H9 (cell line): ENCODE measurements around the gene NXPH1. TPM values are rescaled to one million over a fixed set of nuclear protein-coding genes. Genes with fewer than 3 reads are reported as not detected.

Experiments
- DNase-seq: peaks from one replicate; pipeline ENCODE4 v3.0.0-alpha.2; 2017
- H2AFZ ChIP-seq: one replicate; pipeline ENCODE4 v1.6.1; 2013; ENCODE audit warnings: mild to moderate bottlenecking, low read length, control low read depth, moderate library complexity
- H2AK5ac ChIP-seq: 2 replicates; pipeline ENCODE4 v1.6.1; 2013; ENCODE audit warnings: low read length, control low read depth, mixed read lengths; ENCODE audit not compliant: insufficient read length
- H2BK120ac ChIP-seq: one replicate; pipeline ENCODE4 v1.6.1; 2013; ENCODE audit warnings: low read depth, mild to moderate bottlenecking, low read length, control low read depth, inconsistent platforms; ENCODE audit not compliant: poor library complexity, severe bottlenecking
- H2BK12ac ChIP-seq: 2 replicates; pipeline ENCODE4 v1.6.1; 2013; ENCODE audit warnings: low read length, control low read depth, mixed read lengths, low read depth; ENCODE audit not compliant: insufficient read length
- H2BK15ac ChIP-seq: 2 replicates; pipeline ENCODE4 v1.6.1; 2013; ENCODE audit warnings: low read depth, low read length, control low read depth
- H2BK20ac ChIP-seq: one replicate; pipeline ENCODE4 v1.6.1; 2013; ENCODE audit warnings: low read depth, mild to moderate bottlenecking, low read length, control low read depth, inconsistent platforms; ENCODE audit not compliant: poor library complexity, severe bottlenecking
- H2BK5ac ChIP-seq: 2 replicates; pipeline ENCODE4 v1.6.1; 2013; ENCODE audit warnings: low read length, control low read depth, mixed read lengths; ENCODE audit not compliant: insufficient read length
- H3K14ac ChIP-seq: 2 replicates; pipeline ENCODE4 v1.6.1; 2013; ENCODE audit warnings: low read length, control low read depth; ENCODE audit not compliant: insufficient read depth
- H3K18ac ChIP-seq: 2 replicates; pipeline ENCODE4 v1.6.1; 2013; ENCODE audit warnings: low read depth, mild to moderate bottlenecking, mixed read lengths, low read length, control low read depth; ENCODE audit not compliant: insufficient read length
- H3K23ac ChIP-seq: 2 replicates; pipeline ENCODE4 v1.6.1; 2013; ENCODE audit warnings: low read length, control low read depth, mixed read lengths, low read depth; ENCODE audit not compliant: insufficient read length
- H3K23me2 ChIP-seq: 2 replicates; pipeline ENCODE4 v1.6.1; 2013; ENCODE audit warnings: low read depth, mild to moderate bottlenecking, mixed read lengths, low read length, control low read depth; ENCODE audit not compliant: insufficient read length, poor library complexity, severe bottlenecking
- H3K27ac ChIP-seq: 2 replicates; pipeline ENCODE4 v1.5.1; 2013; ENCODE audit warnings: low read length, control low read depth, mixed read lengths, low read depth; ENCODE audit not compliant: insufficient read length
- H3K27me3 ChIP-seq: 2 replicates; pipeline ENCODE4 v1.6.1; 2013; ENCODE audit warnings: low read length, control low read depth, inconsistent platforms; ENCODE audit not compliant: insufficient read depth
- H3K4ac ChIP-seq: 2 replicates; pipeline ENCODE4 v1.6.1; 2013; ENCODE audit warnings: low read depth, mild to moderate bottlenecking, control low read depth, inconsistent platforms, low read length, moderate library complexity
- H3K4me1 ChIP-seq: 2 replicates; pipeline ENCODE4 v1.6.1; 2013; ENCODE audit warnings: low read length, control low read depth, inconsistent platforms; ENCODE audit not compliant: insufficient read depth
- H3K4me2 ChIP-seq: 2 replicates; pipeline ENCODE4 v1.6.1; 2013; ENCODE audit warnings: low read length, control low read depth, mixed read lengths; ENCODE audit not compliant: insufficient read length, insufficient read depth
- H3K56ac ChIP-seq: 2 replicates; pipeline ENCODE4 v1.6.1; 2013; ENCODE audit warnings: low read depth, mild to moderate bottlenecking, mixed read lengths, low read length, control low read depth; ENCODE audit not compliant: insufficient read length
- H3K79me1 ChIP-seq: 2 replicates; pipeline ENCODE4 v1.6.1; 2013; ENCODE audit warnings: low read depth, mild to moderate bottlenecking, moderate library complexity, low read length, control low read depth, inconsistent platforms; ENCODE audit not compliant: insufficient read depth, poor library complexity, severe bottlenecking
- H3K79me2 ChIP-seq: 2 replicates; pipeline ENCODE4 v1.6.1; 2013; ENCODE audit warnings: low read length, control low read depth, inconsistent platforms; ENCODE audit not compliant: insufficient read depth
- H3K9ac ChIP-seq: 2 replicates; pipeline ENCODE4 v1.6.1; 2013; ENCODE audit warnings: low read length, control low read depth, mixed read lengths; ENCODE audit not compliant: insufficient read length; ENCODE audit errors: extremely low read depth
- H3K9me3 ChIP-seq: one replicate; pipeline ENCODE4 v1.6.1; 2013; ENCODE audit warnings: low read depth, low read length, inconsistent platforms; ENCODE audit not compliant: control insufficient read depth
- H3T11ph ChIP-seq: one replicate; pipeline ENCODE4 v1.6.1; 2013; ENCODE audit warnings: mild to moderate bottlenecking, low read length, control low read depth, inconsistent platforms
- H4K20me1 ChIP-seq: one replicate; pipeline ENCODE4 v1.6.1; 2013; ENCODE audit not compliant: control insufficient read depth, insufficient read length, insufficient read depth
- H4K5ac ChIP-seq: 2 replicates; pipeline ENCODE4 v1.6.1; 2013; ENCODE audit warnings: low read depth, mild to moderate bottlenecking, mixed read lengths, low read length, control low read depth; ENCODE audit not compliant: insufficient read length
- H4K8ac ChIP-seq: replicated peaks from 2 replicates; pipeline ENCODE4 v1.6.1; 2013; ENCODE audit warnings: low read length, control low read depth, mixed read lengths, low read depth; ENCODE audit not compliant: insufficient read length
- H4K91ac ChIP-seq: 2 replicates; pipeline ENCODE4 v1.6.1; 2013; ENCODE audit warnings: low read depth, mild to moderate bottlenecking, moderate library complexity, mixed read lengths, low read length, control low read depth; ENCODE audit not compliant: insufficient read length
- H3K27ac Mint-ChIP-seq, 3 experiments: 2 replicates in 2 of 3; 3 replicates in 1 of 3; pipeline ENCODE4 v1.8.0; 2020 to 2021; ENCODE audit warnings: mixed read lengths in 3 of 3, mild to moderate bottlenecking in 1 of 3, moderate library complexity in 1 of 3
- H3K27me3 Mint-ChIP-seq: 2 replicates; pipeline ENCODE4 v1.8.0; 2021; ENCODE audit warnings: low read depth, mild to moderate bottlenecking, moderate library complexity, mixed read lengths
- H3K36me3 Mint-ChIP-seq, 3 experiments: 2 replicates in 2 of 3; 3 replicates in 1 of 3; pipeline ENCODE4 v1.8.0; 2020 to 2021; ENCODE audit warnings: low read depth in 3 of 3, mixed read lengths in 3 of 3; ENCODE audit not compliant: insufficient read depth in 1 of 3
- H3K4me1 Mint-ChIP-seq, 2 experiments: 2 replicates each; pipeline ENCODE4 v1.8.0; 2020; ENCODE audit warnings: mixed read lengths in 2 of 2
- H3K4me3 Mint-ChIP-seq, 2 experiments: 2 replicates in 1 of 2; 3 replicates in 1 of 2; pipeline ENCODE4 v1.8.0; 2020 to 2021; ENCODE audit warnings: mild to moderate bottlenecking in 2 of 2, mixed read lengths in 2 of 2, moderate library complexity in 1 of 2
- H3K9me3 Mint-ChIP-seq, 2 experiments: 2 replicates in 1 of 2; 3 replicates in 1 of 2; pipeline ENCODE4 v1.8.0; 2020; ENCODE audit warnings: mild to moderate bottlenecking in 2 of 2, mixed read lengths in 2 of 2, moderate library complexity in 1 of 2
- WGBS: extraction: QIAGEN DNeasy Blood & Tissue Kit; methylation state at CpG from one replicate; pipeline ENCODE4 v1.1.7; 2013; ENCODE audit warnings: missing lambda C conversion rate, low lambda C conversion rate, mixed read lengths; ENCODE audit not compliant: insufficient read length; ENCODE audit errors: extremely low coverage; 5-methylcytosine and 5-hydroxymethylcytosine counted together
- total RNA-seq: library from RNA; stranded (reverse); gene quantifications from 2 replicates; pipeline ENCODE4 v1.2.1, GENCODE V29; 2021
- TF ChIP-seq, protein P1 (sequence below): fragments of 200-600 bp; sonication (generic); conservative IDR thresholded peaks from 3 replicates; pipeline ENCODE4 v1.8.0; 2021; ENCODE audit warnings: antibody characterized with exemption, mild to moderate bottlenecking

Gene NXPH1
- total RNA-seq, 1 experiment from 2014 or later = 0.15 TPM

GRCh38 chr7:8465338-8465737 is 31.9 kb downstream of the NXPH1 start:
- Histone ChIP-seq H4K8ac (no peak overlapping the region), H3K79me1 (no peaks in the 10 kb centered on the region), H4K20me1 (no peaks in the 10 kb centered on the region), H3K79me2 (no peaks in the 10 kb centered on the region), H2BK20ac (no peak overlapping the region), H4K5ac (no peak overlapping the region), H3K18ac (no peak overlapping the region), H3K4ac (no peak overlapping the region), H3K23me2 (no peaks in the 10 kb centered on the region), H3K9ac (no peak overlapping the region), H2BK5ac (no peak overlapping the region), H3T11ph (no peak overlapping the region), H2BK15ac (no peak overlapping the region), H3K56ac (no peak overlapping the region), H3K14ac (no peak overlapping the region), H3K9me3 (no peaks in the 10 kb centered on the region), H3K27me3 (no peaks in the 10 kb centered on the region), H2BK12ac (no peak overlapping the region), H3K27ac (no peak overlapping the region), H2BK120ac (no peak overlapping the region), H3K4me2 (no peak overlapping the region), H2AK5ac (no peak overlapping the region), H3K4me1 (no peaks in the 10 kb centered on the region), H4K91ac (no peak overlapping the region), H2AFZ (no peak overlapping the region), H3K23ac (no peak overlapping the region)
- Mint-ChIP-seq H3K27ac (no peak overlapping the region; a peak in 1 of 7 replicates), H3K36me3 (no peaks in the 10 kb centered on the region), H3K4me1 (no peaks in the 10 kb centered on the region), H3K9me3 (no peaks in the 10 kb centered on the region), H3K4me3 (no peak overlapping the region), H3K27me3 (no peaks in the 10 kb centered on the region; the same call in 1 of the 2 replicates)
- no peak for DNase-seq
- TF ChIP-seq, protein P1, sequence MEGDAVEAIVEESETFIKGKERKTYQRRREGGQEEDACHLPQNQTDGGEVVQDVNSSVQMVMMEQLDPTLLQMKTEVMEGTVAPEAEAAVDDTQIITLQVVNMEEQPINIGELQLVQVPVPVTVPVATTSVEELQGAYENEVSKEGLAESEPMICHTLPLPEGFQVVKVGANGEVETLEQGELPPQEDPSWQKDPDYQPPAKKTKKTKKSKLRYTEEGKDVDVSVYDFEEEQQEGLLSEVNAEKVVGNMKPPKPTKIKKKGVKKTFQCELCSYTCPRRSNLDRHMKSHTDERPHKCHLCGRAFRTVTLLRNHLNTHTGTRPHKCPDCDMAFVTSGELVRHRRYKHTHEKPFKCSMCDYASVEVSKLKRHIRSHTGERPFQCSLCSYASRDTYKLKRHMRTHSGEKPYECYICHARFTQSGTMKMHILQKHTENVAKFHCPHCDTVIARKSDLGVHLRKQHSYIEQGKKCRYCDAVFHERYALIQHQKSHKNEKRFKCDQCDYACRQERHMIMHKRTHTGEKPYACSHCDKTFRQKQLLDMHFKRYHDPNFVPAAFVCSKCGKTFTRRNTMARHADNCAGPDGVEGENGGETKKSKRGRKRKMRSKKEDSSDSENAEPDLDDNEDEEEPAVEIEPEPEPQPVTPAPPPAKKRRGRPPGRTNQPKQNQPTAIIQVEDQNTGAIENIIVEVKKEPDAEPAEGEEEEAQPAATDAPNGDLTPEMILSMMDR = no peak
- no CpG with 5 or more reads among the region's 4 CpGs for WGBS
